ENCODE measurements around the gene ELAC1.

GRCh38 chr18:50961974-50962373 lies 5.9 kb upstream of the ELAC1 start:
- TF ChIP-seq CTCF (IDR thresholded peaks at IDR 0.05; ENCODE audit: insufficient read depth, low read length, poor library complexity, severe bottlenecking) (no peak), EZH2phosphoT487 (conservative IDR thresholded peaks at IDR 0.05; ENCODE audit: low read length) (no peak)

Data from SU-DHL-6 (cell line).